ENCODE data around the gene PARN.
"Not testable (repeated sequence)": the region's sequence is repeated elsewhere in the genome, so short reads cannot be mapped to it uniquely, and the experiment has no call there.

The PARN gene

DNA sequence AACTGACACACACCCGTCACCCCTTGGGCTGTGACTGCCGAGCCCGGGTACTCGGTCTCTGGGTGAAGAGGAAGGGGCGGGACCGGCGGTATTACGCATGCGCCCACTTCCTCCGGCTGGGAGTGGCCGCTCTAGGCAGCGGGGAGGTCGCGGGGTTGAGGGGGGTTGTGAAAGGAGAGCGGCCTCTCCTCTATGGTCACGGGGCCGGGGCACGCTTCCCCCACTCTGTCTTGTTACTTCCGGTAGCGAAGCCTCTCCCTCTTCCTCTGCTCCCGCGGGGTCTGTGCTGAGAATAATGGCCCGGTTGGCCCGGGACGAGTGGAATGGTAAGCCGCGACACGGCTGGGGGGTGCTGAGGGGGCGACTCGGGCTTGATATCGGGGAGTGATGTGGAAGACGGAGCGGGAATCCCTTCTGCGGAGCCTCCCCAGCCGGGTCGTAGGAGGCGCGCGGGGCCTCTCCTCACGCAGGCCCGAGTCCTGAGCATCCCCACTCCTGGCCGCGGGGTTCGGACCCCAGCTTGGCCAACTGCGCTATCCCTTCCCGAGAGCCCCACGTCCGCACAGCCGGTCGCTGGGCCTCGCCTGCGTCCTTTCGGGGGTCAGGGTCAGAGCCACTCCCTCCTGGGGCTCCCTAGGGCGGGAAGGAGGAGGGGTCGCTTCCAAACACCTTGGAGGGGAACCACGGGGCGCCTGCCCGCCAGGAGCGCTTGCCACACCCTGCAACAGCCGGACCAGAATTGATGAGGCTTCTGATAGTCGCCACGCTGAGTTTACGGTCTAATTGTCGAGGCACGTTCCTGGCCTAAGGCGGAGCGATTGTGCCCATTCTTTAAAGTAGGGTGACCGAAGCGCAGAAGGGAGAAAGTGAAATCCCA is 2.9 kb upstream of the PARN start, which contains the start of gene BFAR:
Gene BFAR (plus strand): TSS at position 259 of the 877 bp plus-strand sequence. CDS start 11,396 bp downstream, outside the sequence.
- FAIRE-seq: peak; percentile 91

DNA sequence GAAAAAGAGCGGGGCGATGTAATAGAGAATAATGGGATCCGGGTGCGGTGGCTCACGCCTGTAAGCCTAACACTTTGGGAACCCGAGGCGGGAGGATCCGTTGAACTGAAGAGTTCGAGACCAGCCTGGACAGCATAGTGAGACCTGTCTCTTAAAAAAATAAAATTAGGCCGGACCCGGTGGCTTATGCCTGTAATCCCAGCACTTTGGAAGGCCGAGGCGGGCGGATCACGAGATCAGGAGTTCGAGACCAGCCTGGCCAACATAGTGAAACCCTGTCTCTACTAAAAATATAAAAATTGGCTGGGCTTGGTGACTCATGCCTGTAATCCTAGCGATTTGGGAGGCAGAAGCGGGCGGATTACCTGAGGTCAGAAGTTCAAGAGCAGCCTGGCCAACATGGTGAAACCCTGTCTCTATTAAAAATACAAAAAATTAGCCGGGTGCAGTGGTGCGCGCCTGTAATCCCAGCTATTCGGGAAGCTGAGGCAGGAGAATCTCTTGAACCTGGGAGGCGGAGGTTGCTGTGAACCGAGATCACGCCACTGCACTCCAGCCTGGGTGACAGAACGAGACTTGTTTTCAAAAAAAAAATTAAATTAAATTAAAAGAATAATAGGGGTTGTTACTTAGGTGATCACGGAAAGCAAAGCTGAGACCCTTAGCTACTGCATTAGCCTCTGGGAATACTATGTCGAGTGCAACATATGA is 715 bp upstream of the PARN start:
- not testable (repeated sequence) for FAIRE-seq

DNA sequence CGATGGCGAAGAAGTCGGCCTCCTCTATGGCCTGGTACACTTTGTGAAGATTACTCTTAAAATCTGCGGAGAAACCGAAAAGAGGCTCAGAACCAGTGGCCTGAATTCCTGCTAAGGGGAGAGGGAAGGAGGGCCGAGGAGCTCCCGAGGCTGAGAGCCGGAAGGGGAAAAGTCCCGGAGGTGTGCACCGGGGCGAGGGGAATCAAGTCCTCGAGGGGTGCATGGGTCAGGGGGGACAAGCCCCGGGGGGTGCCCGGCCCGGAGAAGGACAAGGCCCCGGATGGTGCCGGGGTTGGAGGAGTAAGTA is 495 bp downstream of the PARN start:
- no peak for FAIRE-seq

DNA sequence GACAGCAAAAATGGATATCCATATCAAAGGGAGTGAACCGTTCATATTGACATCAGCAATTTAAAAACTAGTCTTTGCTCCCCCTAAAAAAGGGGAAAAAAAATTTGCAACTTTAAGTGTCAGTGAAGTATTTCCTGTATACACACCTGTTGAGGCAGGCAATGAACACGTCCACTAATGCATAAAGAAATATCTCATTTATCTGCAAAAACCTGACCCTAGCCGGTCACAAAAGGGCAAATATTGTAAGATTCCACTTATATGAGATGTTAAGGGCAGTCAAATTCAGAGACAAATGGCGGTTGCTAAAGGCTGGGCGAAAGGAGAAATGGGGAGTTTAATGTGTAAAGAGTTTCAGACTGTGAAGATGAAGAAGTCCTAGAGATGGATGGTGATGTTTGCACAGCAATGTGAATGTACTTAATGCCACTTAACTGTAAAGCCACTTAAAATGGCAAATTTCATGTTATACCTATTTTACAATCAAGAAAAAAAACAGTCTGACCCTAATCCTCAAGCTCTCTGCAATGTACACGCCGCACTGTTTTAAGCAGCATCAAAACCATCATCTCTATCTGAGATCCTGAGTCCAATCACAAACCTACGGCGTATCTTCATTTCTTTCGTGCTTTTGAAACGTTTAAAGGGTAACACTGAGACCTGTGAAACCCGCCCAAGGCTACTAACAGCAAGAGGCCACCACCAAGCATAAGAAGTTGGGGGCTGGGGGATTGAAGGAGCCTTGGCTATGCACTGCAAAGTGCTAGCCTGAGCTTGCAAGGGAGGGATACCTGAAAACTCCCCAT is 1.1 kb downstream of the PARN start:
- FAIRE-seq: no peak

DNA sequence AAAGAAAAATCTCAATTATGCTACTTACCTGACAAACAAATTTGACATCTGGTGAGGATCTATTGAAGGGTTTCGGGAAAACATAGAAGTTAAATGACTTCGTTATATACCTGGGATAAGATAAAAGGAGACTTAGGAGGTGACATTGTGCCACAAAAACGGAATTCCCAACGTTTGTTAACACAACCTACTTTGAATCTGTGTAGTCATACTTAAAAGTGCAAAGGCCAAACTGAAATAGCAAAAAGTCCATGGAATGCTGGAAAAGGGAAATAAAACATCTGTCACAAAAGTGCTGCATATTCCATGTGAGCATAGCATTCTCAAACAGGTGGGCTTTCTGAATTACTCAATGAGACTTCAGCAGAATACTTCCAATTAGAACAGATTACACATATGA is 3.0 kb downstream of the PARN start:
- FAIRE-seq: no peak

DNA sequence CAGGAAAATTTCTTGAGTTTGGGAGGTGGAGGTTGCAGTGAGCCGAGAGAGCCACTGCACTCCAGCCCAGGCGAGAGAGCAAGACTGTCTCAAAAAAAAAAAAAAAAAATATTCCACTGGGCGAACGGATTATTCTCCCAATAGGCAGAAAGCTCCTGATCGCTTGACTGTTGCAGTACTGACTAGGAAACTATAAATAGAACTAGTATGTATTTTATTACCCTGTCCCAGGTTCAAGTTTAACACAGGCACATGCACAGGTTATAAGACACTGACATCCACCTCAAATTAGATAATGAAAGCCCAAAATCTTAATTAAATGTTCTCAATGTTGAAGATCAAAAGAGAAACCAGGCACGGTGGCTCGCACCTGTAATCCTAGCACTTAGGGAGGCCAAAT is 11.5 kb downstream of the PARN start:
- FAIRE-seq: no peak

DNA sequence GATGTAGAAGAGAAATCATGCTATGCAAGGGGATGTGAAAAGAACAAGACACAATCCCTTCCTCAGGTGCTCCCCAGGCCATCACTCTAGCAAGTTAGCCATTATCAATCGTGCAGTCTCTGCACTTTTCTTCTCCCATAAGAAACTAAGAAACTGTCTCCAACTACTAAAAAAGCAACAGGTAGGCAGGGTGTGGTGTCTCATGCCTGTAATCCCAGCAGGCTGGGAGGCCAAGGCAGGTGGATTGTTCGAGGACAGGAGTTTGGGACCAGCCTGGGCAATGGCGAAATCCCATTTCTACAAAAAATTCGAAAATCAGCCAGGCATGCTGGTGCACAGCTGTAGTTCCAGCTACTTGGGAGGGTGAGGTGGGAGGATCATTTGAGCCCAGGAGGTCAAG is 13.8 kb downstream of the PARN start:
- FAIRE-seq: no peak

DNA sequence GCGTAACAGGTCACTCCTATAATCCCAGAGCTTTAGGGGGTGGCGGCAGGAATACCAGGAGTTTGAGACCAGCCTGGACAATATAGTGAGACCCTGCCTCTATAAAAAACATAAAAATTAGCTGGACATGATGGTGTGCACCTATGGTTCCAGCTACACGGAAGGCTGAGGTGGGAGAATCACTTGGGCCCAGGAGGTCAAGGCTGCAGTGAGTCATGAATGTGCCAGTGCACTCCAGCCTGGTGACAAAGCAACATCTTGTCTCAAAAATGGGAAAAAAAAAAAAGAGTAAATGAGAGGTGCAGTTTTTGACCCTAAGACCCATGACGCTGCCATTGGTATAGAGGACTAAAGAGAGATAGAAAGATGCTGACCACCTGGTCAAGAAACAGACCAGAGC is 16.1 kb downstream of the PARN start:
- no peak for FAIRE-seq

DNA sequence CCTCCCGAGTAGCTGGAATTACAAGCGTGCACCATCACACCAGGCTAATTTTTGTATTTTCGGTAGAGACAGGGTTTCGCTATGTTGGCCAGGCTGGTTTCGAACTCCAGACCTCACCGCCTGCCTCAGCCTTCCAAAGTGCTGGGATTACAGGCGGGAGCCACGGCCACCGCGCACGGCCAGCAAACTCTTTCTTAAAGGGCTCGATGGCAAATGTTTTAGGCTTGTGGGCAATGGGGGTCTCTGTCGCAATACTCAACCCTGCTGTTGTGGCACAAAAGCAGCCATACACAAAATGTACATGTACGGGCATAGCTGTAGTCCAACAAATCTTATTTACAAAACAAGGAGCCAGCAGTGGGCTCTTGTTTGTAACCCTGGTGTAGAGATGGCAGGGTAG is 18.4 kb downstream of the PARN start:
- FAIRE-seq: no peak

DNA sequence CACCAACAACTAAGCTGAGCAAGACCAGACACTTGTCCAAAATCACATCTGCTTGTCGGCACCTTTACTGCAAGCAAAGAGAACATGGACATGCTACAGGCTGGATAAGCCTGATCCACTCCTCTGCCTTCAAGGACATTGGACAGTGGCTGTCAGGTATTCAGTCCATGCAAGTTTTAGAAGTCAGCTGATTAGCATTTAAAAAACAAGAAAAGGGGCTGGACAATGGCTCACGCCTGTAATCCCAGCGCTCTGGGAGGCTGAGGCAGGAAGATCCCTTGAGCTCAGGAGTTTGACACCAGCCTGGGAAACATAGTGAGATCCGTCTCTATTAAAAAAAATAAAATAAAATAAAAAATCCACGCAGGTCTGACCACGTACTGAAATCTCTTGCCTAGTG is 20.3 kb downstream of the PARN start:
- no peak for FAIRE-seq

DNA sequence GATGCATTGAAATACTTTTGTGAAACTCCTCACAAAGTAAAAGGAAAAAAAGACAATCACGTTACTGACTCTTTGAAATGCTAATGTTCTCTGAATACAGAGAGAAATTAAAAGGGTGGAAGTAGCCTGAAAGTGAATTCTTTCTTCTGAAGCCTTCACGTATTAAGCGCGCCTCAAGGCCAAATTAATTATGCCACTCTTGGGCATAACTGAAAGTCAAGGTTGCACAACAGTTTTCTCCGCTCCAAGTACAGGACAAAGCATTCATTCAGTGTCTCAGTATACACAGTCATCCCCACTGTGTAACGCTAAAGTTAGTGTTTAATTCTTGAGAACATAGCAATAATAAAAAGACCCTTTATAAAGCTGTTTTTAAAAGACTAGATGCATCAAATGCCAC is 21.5 kb downstream of the PARN start:
- FAIRE-seq: no peak

DNA sequence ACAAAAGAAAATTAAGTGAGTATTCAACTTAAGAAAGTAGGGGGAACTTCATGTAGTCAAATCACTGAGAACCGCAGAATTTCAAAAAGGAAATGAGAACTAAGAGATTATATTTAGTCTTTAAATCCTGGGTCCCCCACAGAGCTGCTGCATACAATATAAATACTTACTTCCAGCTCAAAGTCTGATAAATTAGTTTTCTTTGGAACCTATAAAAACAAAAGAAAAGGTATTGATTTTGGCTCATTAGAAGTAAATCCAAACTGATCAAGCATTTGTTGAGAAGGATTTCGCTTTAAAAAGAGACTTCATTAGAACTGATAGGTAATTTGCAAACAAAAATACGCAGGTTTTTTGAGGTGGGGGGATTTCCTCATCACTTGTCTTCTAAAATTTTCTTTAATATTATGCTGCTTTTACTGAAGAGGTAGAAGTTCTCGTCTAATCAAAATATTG is 21.9 kb downstream of the PARN start:
- no peak for FAIRE-seq

DNA sequence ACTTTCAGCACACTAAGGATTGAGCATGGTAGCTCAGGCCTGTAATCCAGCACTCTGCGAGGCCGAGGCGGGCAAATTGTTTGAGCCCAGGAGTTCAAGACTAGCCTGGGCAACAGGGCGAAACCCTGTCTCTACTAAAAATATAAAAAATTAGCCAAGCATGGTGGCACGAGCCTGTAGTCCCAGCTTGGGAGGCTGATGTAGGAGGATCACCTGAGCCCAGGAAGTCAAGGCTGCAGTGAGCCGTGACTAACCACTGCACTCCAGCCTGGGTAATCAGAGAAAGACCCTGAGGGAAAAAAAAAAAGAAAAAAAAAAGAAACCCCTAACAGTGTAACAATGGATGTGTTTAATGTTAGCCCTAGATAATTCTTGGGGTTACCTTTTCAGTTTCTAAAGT is 24.0 kb downstream of the PARN start:
- FAIRE-seq: no peak

DNA sequence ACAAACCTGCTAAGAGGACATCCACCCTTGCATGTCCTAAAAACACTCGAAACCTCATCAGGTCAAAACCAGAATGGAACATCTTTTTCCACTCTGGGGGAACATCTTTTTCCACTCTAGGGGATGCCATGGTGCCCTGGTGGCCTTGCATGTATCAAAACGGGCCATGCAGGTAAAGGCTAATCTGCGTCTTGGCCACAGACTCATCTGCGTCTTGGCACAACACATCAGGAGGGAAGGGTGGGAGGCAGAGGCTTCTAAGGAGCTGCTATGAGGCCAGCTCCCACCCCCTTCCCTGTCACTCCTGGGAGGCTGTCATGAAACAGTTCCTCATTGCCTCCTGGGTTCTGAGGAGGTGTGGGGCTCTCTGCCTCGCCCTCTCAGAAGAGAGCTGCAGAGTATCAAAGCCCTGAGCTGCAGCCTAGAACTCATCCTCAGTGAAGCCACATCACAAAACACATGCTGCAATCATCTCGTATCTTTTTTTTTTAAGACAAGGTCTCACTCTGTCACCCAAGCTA is 27.6 kb downstream of the PARN start:
- FAIRE-seq: no peak

DNA sequence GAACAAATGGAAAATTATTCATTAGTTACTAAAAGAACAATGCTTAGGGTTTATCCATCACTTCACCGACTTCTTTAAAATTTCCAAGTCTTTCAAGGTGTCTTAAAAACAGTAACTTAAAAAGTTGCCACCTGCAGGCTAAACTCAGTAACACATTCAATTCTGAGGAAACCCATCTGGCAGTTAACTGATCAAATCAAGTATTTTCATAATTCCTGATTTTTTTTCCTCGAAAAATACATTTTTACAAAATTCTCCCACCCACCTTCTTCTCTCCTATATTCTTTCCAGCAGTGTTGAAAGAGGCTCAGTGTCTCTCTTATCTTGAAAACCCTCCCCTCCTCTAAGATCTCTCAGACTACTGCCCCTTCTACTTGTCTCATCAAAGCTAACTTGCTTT is 29.9 kb downstream of the PARN start:
- peak; percentile 84 for FAIRE-seq

DNA sequence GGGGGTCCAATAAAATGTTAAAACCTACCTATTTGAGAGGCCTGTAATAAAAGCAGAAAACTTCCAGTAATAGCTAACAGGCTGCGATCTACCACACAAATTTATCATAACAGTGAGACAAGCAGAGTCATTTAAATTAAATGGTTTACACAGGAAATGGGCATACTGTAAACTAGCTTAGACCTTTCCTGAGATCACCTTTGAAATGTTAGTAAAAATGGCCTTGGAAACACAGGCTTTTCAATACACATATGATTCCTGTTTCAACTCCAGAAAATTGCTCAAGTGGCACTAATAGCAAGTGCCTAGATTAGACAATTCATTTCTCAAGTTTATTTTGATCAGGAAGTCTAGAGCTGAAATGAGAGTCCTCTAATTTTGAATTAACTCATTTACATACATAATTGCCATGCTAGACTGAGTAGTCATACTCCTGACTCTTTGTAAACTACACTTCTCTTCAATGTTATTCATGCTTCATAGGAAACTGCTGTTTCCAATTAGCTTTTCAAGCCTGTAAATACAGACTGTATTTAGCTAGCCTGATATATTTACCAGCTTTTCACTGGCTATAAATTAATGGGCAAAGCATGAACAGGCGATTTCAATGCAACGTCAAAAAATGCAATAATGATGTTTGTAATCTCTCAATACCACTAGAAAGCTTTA is 43.3 kb downstream of the PARN start:
- no peak for FAIRE-seq

DNA sequence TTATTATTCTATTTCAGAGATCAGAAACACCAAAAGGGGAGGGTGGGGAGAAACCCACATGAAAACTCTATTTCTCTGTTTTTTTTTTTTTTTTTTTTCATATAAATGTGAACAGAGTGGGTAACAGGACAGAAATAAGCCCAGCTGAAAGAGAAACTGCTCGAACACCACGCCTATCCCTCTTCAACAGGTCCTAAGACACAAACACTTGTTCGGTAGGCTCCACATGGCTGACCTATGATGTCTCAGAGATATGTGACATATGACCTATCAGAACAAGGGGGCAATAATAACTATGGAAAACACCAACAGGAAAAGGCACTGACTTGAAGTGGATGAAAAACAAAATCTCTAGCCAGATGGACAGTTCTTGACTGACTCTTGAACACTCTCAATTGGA is 44.8 kb downstream of the PARN start:
- FAIRE-seq: no peak

DNA sequence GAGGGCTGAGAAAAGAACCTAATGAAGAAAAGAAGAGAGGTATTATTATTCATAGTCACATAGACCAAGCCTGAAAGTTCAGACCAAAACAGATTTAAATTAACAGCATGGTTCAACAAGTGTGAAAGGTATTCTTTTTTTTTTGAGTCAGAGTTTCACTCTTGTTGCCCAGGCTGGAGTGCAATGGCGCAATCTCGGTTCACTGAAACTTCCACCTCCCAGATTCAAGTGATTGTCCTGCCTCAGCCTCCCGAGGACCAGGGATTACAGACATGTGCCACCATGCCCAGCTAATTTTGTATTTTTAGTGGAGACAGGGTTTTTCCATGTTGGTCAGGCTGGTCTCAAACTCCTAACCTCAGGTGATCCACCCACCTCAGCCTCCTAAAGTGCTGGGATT is 49.1 kb downstream of the PARN start:
- FAIRE-seq: not testable (repeated sequence)

DNA sequence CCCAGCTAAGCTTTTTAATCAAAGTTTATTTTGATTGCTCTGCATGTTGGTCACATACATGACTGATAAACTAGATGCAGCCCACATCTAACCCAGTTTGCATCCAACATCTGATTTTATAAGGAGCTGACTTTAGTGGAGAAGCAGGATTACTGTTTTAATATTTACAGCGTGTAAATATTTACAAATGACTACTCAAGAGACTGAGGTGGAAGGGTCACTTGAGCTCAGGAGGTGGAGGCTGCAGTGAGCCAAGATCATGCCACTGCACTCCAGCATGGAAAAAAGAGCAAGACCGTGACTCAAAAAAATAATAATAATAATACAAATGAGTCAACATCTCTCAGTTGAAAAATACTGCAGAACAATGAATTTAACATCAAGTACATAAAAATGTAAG is 50.8 kb downstream of the PARN start:
- no peak for FAIRE-seq

DNA sequence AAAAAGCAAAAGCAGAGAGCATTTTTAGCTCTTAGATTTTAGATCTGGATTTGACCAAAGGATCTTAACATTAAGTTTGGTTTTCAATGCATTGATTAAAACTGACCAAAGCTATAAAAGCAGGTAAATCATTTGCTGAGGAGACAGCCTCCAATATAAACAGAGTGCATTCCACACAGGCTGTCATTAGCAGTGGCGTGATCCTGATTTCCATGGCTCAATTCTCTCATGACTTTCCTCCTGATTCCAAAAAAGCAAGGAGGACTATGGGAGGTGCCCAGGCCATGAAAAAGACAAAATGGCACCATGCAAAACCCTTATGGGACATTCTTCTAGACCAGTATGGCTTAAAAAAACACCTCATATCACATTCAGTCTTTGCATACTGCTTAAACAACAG is 53.5 kb downstream of the PARN start:
- FAIRE-seq: no peak

DNA sequence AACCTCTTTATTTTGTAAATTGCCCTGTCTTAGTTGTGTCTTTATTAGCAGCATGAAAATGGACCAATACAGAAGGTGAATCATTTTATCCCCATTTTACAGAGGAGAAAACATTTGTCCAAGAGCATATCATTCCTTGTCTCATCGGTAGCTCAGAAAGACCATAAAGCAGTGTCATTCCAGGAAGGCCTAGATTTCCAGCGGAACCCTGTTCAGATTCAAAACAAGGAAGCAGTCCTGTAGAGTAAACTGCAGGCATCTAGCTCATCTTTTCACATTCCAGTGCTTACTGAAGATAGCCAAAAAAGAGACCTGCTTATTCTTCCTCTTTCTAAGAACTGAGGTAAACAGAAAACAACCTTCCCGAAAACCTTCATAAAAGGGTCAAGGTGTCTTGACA is 54.0 kb downstream of the PARN start:
- no peak for FAIRE-seq

DNA sequence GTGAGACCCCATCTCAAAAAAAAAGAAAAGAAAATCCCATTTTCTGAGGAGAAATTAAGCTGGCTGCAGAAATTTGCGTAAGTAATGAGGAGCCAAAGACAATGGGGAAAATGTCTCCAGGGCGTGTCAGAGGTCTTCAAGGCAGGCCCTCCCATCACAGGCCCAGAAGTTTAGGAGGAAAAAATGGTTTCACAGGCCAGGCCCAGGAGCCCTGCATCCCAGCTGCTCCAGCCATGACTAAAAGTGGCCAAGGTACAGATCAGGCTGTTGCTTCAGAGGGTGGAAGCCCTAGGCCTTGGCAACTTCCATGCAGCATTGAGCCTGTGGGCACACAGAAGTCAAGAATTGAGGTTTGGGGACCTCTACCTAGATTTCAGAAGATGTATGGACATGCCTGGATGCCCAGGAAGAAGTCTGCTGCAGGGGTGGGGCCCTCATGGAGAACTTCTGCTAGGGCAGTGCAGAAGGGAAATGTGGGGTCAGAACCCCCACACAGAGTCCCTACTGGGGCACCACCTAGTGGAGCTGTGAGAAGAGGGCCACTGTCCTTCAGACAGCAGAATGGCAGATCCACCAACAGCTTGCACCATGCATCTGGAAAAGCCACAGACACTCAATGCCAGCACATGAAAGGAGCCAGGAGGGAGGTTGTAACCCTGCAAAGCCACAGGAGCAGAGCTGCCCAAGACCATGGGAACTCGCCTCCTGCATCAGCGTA is 55.2 kb downstream of the PARN start:
- not testable (repeated sequence) for FAIRE-seq
